ENCODE data around the gene GLUL.

Gene GLUL

GRCh38 chr1:182391362-182392049 is at the start of gene GLUL:
GLUL (minus strand) TSS chr1:182391790; CDS start chr1:182388737, 3,053 bp downstream.
- DNase-seq (ENCODE audit: low read depth) = peak; percentile 40

DNA sequence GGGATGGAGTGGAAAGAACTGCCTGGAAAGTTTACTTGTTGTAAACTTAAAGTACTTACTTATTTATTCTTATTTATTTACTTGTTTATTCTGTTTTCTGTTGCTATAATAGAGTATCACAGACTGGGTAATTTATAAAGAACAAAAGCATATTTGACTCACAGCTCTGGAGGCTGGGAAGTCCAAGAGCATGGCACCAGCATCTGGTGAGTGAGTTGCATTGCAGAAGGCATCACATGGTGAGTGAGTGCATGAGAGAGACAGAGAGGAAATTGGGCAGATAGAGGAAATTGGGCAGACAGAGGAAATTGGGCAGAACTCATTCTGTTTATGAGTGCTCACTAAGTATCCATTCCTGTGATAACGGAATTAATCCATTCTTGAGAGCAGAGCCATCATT is 46.7 kb upstream of the GLUL start:
- DNase-seq (ENCODE audit: low read depth) = no peak

DNA sequence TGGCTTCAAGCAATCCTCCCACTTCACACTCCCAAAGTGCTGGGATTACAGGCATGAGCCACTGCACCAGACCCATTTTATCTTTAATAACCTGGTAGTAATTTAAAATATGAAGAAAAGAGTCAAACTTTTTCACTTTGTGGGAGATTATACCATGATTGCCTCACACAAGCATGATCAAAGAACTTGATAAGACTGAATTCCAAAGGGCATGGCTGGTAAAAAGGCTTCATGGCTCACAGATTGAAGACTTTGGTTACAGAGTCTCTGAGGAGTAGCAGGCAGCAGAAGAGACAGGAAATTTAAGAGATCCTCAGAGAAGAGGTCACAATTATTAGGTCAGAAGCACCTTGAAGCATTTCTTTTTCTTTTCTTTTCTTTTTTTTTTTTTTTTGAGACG is 42.0 kb upstream of the GLUL start:
- no peak for DNase-seq (ENCODE audit: low read depth)

GRCh38 chr1:182431278-182431677 is 39.7 kb upstream of the GLUL start:
- no peak for DNase-seq (ENCODE audit: low read depth)

- DNase-seq (ENCODE audit: low read depth) = no peak
These were observed 38.9 kb upstream of the GLUL start for GRCh38 chr1:182430263-182431068.

DNA sequence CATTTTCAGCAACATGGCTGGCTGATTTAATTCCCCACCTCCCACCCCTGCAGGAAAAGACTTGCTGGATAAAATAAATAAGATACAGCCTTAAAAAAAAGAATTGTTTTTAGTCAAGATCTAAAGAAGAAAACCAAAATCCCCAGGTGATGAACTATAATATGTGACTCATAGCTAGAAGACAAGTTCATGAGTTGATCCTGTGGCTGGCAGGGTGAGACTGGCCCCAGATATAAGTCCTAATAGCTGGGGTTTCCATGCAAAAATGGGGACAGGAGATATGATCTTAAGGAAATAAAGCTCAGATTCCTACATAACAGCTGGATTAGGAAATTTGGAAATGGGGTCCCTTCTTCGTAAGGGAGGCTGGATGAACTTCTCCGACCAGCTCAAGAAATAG is 36.5 kb upstream of the GLUL start:
- DNase-seq (ENCODE audit: low read depth) = no peak

DNA sequence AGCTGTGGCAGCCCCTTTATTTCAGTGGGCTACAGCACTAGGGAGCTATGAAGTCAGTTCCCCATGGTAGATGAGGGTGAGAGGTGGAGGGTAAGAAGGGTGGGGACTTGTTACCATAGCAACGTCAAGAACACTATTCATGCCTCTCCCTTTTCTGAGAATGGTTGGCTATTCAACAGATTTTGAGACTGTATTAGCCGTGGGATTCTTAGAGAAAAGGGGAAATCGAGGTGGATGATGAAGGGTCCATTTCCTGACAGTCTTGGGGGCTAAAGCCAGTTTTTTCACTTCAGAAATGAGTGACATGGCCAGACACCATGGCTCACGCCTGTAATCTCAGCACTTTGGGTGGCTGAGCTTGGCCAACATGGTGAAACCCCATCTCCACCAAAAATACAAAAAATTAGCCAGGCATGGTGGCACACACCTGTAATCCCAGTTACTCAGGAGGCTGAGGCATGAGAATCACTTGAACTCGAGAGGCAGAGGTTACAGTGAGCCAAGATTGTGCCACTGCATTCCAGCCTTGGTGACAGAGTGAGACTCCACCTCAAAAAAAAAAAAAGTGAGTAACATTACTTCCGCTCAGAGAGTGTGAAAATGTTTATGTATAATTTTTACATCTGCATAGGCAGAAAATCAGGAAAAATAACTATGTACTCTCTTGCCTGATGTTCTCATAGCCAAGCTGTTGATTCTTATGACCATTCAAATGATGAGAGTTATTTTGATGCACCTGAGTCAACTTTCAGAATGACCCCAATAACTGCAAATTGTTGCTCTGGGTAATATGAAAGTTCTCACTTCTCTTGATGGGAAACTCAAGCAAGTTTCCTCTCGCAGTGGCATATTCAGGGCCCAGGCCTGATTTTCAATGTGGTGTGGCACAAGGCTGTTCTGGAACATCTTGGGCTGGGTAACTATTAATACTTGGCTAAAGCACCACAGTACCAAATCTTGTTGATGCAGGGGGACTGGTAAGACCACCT is 35.1 kb upstream of the GLUL start:
- no peak for DNase-seq (ENCODE audit: low read depth)

GRCh38 chr1:182415789-182416188 is 24.2 kb upstream of the GLUL start:
- DNase-seq (ENCODE audit: low read depth) = no peak

GRCh38 chr1:182413969-182414368 is 22.4 kb upstream of the GLUL start:
- no peak for DNase-seq (ENCODE audit: low read depth)

- DNase-seq (ENCODE audit: low read depth) = no peak
These were observed 21.9 kb upstream of the GLUL start for GRCh38 chr1:182413486-182413885.

DNA sequence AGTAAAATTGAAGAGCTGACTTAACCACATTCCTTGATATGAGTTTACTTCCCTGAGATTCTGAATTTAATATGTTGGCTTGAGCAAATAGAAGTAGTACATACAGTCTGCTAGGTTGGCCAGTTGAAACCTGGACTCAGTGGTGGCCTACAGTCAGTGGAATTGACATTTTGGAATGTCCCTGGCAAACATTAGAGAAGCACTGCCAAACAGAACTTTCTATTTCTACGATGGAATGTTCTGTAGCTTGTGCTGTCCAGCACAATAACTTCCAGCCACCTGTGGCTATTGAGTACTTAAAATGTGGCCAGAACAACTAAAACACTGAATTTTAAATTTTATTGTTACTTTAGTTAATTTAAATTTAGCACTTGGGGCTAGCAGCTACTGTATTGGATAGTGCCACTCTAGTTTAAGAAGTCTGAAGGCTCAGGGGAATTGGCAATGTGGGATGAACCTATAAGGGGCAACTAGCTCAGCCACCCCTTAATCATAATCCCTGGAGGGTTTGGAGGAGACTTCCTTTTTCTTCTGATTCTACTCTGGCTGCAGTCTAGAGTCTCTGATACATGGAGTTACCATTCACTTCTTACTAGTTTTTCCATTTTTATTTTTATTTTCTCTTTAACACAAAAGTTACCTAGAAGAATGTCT is 19.2 kb upstream of the GLUL start:
- no peak for DNase-seq (ENCODE audit: low read depth)

GRCh38 chr1:182410138-182410537 is 18.5 kb upstream of the GLUL start:
- DNase-seq (ENCODE audit: low read depth) = no peak

GRCh38 chr1:182408435-182409075 is 17.0 kb upstream of the GLUL start:
- DNase-seq (ENCODE audit: low read depth) = no peak

GRCh38 chr1:182407724-182408123 is 16.1 kb upstream of the GLUL start:
- DNase-seq (ENCODE audit: low read depth) = no peak

DNA sequence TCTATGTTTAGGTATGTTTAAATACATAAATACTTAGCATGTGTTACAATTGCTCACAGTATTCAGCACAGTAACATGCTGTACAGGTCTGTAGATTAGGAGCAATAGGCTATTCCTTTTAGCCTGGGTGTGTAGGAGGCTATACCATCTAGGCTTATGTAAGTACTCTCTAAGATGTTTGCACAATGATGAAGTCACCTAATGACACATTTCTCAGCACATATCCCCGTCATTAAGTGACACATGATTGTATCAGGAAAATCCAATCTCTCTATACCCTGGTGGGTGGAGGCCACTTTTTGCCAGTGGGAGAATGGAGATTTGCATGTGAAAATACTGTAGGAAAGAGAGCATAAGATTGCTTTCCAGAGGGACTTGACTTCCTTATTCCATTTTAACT is 14.4 kb upstream of the GLUL start:
- DNase-seq (ENCODE audit: low read depth) = no peak

- no peak for DNase-seq (ENCODE audit: low read depth)
These were observed 14.0 kb upstream of the GLUL start for GRCh38 chr1:182405578-182405977.

GRCh38 chr1:182404781-182405180 is 13.2 kb upstream of the GLUL start:
- no peak for DNase-seq (ENCODE audit: low read depth)

DNA sequence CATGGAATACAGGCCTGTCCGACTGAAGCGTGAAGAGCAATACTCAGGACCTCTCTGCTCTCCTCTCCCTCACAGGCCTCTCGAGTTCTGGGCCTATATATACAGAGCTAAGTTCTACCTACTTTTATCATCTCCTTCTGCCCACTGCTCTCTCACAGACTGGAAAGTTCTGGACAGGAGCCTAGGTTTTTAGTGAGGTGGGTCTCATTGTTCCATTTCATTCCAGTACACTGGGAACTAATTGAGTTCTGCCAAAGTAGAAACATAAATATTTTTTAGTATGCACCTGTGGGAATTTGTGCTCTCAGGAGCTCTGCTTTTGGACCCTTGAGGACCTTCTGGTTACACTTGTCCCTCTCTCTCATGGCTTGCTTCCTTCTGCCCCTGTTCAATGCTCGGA is 9.0 kb upstream of the GLUL start, which contains the start of gene TEDDM1:
Gene TEDDM1 (minus strand): TSS at position 101 of the 400 bp plus-strand sequence. CDS start 182 bp downstream, outside the sequence.
- DNase-seq (ENCODE audit: low read depth) = no peak

GRCh38 chr1:182397653-182398393 is 6.2 kb upstream of the GLUL start:
- DNase-seq (ENCODE audit: low read depth) = no peak

DNA sequence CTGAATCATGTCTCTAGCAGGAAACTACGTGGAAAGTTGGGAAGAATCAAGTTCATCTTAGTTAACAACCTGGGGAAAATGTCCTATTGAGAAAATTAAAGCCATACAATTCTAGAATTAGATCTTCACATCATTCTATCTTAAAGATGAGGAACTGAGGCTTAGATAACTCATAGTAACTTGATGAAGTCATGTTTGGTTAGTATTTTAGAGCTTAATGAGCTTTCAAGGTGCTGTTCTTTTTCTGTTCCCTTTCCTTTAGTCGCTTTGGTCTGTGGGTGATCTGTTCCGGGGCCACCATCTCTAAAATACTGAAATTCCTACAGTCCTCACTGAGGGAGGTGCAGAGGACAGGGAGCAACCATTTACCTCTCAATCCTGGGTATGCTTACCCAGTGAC is 4.3 kb upstream of the GLUL start:
- no peak for DNase-seq (ENCODE audit: low read depth)
